Body of pancreas (tissue), 4 donors: ENCODE measurements around the gene CSN1S1. TPM values are rescaled to one million over a fixed set of nuclear protein-coding genes. Genes with fewer than 3 reads are reported as not detected.

Source experiments
- ATAC-seq: fragments of 150-250 bp; one replicate; pipeline ENCODE4 v1.9.1; 2016
- DNase-seq, 4 donors: peaks; one replicate each; pipeline ENCODE4 v3.0.0-alpha.2; 2019
- H3K27ac ChIP-seq, 4 donors: fragments of 200-600 bp; sonication (generic); 1 replicate in 3 of 4; 2 replicates in 1 of 4; pipeline versions ENCODE4 v1.5.1 to v1.6.1; 2016 to 2019; ENCODE audit warnings: mild to moderate bottlenecking in 1 of 4, mixed read lengths in 1 of 4, moderate library complexity in 1 of 4
- H3K27me3 ChIP-seq, 2 donors: fragments of 200-600 bp; sonication (generic); one replicate each; pipeline ENCODE4 v1.6.0; 2016; ENCODE audit warnings: mild to moderate bottlenecking in 1 of 2
- H3K36me3 ChIP-seq, 2 donors: fragments of 200-600 bp; sonication (generic); replicated peaks in 1 of 2; 2 replicates each; pipeline ENCODE4 v1.5.1; 2016; ENCODE audit warnings: low read depth in 2 of 2; ENCODE audit not compliant: insufficient read depth in 1 of 2
- H3K4me1 ChIP-seq: fragments of 200-600 bp; sonication (generic); one replicate; pipeline ENCODE4 v1.6.0; 2016
- H3K4me3 ChIP-seq, 2 donors: fragments of 200-600 bp; sonication (generic); 1 replicate in 1 of 2; 2 replicates in 1 of 2; pipeline ENCODE4 v1.5.1; 2016 to 2019
- H3K9me3 ChIP-seq, 3 donors: fragments of 200-600 bp; sonication (generic); 1 replicate in 2 of 3; 2 replicates in 1 of 3; pipeline ENCODE4 v1.5.1; 2016
- CTCF ChIP-seq, 7 experiments: fragments of 450-650 bp in 4 of 7; fragments of 200-600 bp in 3 of 7; sonication (generic) in 3 of 7; IDR thresholded peaks; one replicate each; pipeline ENCODE4 v1.5.1; 2016 to 2019; ENCODE audit warnings: antibody characterized with exemption in 7 of 7
- POLR2A ChIP-seq, 3 donors: fragments of 450-650 bp; IDR thresholded peaks; one replicate each; pipeline ENCODE4 v1.6.1; 2016; ENCODE audit warnings: antibody characterized with exemption in 3 of 3, mild to moderate bottlenecking in 2 of 3
- WGBS, 2 donors: methylation state at CpG; one replicate each; pipeline ENCODE4 v1.1.5; 2017; 5-methylcytosine and 5-hydroxymethylcytosine counted together
- intact Hi-C: fragments of 100-400 bp; cut with DNase I; formaldehyde crosslinking; loops from one replicate; pipeline ENCODE4 v1.15.1; 2023
- total RNA-seq, 2 donors: library from RNA; depleted of rRNA; stranded (reverse); fragments of >200 nt; gene quantifications; one replicate each; pipeline ENCODE4 v1.1.0, GENCODE V29; 2016

CSN1S1 gene
- total RNA-seq, 2 donors from 2014 or later, result 2.3 TPM; not detected in 1

- H3K36me3 ChIP-seq, result no peaks in the 10 kb centered on the region
- H3K4me3 ChIP-seq, result no peak overlapping the region
- WGBS, 2 donors, result 82 to 84% methylated on average over 3 of the region's 3 CpGs
- ATAC-seq (no peak), DNase-seq (no peak)
- H3K27ac ChIP-seq, result no peak overlapping the region
- peaks cover 0 to 3% of the 10 kb centered on the region in 2 donors for H3K27me3 ChIP-seq
- no peaks in the 10 kb centered on the region for H3K4me1 ChIP-seq
- TF ChIP-seq POLR2A (IDR thresholded peaks at IDR 0.05), result no peak
- TF ChIP-seq CTCF (IDR thresholded peaks at IDR 0.05), result no peak
- no peaks in the 10 kb centered on the region for H3K9me3 ChIP-seq
- intact Hi-C loops, result no loop called here
Measured at GRCh38 chr4:69894721-69895120, 36.1 kb upstream of the CSN1S1 start.

GRCh38 chr4:69896530-69897116 lies 34.2 kb upstream of the CSN1S1 start:
- intact Hi-C loops, result no loop called here

GRCh38 chr4:69907151-69907550 lies 23.7 kb upstream of the CSN1S1 start:
- no peaks in the 10 kb centered on the region for H3K36me3 ChIP-seq
- WGBS, 2 donors, result 46 to 50% methylated on average over 1 of the region's 1 CpG
- no peak overlapping the region for H3K27ac ChIP-seq
- no peaks in the 10 kb centered on the region for H3K4me1 ChIP-seq
- no peak overlapping the region for H3K4me3 ChIP-seq
- no peaks in the 10 kb centered on the region for H3K27me3 ChIP-seq
- intact Hi-C loops, result no loop called here
- TF ChIP-seq POLR2A (IDR thresholded peaks at IDR 0.05), result no peak
- no peak for TF ChIP-seq CTCF (IDR thresholded peaks at IDR 0.05)
- H3K9me3 ChIP-seq, result no peaks in the 10 kb centered on the region
- DNase-seq (no peak), ATAC-seq (no peak)

More at GRCh38 chr4:69896530-69897116, 34.2 kb upstream of the CSN1S1 start:
- ATAC-seq, result no peak
- H3K27ac ChIP-seq, result no peak overlapping the region
- TF ChIP-seq POLR2A (IDR thresholded peaks at IDR 0.05), result no peak
- TF ChIP-seq CTCF (IDR thresholded peaks at IDR 0.05), result peak in 6 of 7 experiments; percentile 23 to 59 (median 40)
- H3K36me3 ChIP-seq, result no peaks in the 10 kb centered on the region
- H3K9me3 ChIP-seq, result no peaks in the 10 kb centered on the region
- H3K4me1 ChIP-seq, result no peaks in the 10 kb centered on the region
- H3K27me3 ChIP-seq, result peaks cover 0 to 3% of the 10 kb centered on the region in 2 donors
- no peak overlapping the region for H3K4me3 ChIP-seq
- no peak for DNase-seq

- intact Hi-C loops, result no loop called here
- Histone ChIP-seq H3K4me1 (no peaks in the 10 kb centered on the region), H3K9me3 (no peaks in the 10 kb centered on the region), H3K27ac (no peak overlapping the region), H3K4me3 (no peak overlapping the region), H3K27me3 (no peaks in the 10 kb centered on the region), H3K36me3 (no peaks in the 10 kb centered on the region)
- no peak for DNase-seq
- WGBS, 2 donors, result 87 to 91% methylated on average over 4 of the region's 4 CpGs
- no peak for ATAC-seq
- TF ChIP-seq POLR2A (IDR thresholded peaks at IDR 0.05), result no peak
Measured at GRCh38 chr4:69909195-69909594, 21.7 kb upstream of the CSN1S1 start.

- DNase-seq (no peak), ATAC-seq (no peak)
- H3K9me3 ChIP-seq, result no peaks in the 10 kb centered on the region
- intact Hi-C loops, result no loop called here
- H3K36me3 ChIP-seq, result no peaks in the 10 kb centered on the region
- no peaks in the 10 kb centered on the region for H3K4me1 ChIP-seq
- H3K4me3 ChIP-seq, result no peak overlapping the region
- H3K27ac ChIP-seq, result no peak overlapping the region
- no peak for TF ChIP-seq POLR2A (IDR thresholded peaks at IDR 0.05)
- no peak for TF ChIP-seq CTCF (IDR thresholded peaks at IDR 0.05)
- 68 to 76% methylated on average over 2 of the region's 2 CpGs for WGBS, 2 donors
- H3K27me3 ChIP-seq, result no peaks in the 10 kb centered on the region
Measured at GRCh38 chr4:69910016-69910782, 20.7 kb upstream of the CSN1S1 start.
